HG02588 (cell line): ENCODE data around the gene SH3RF3.
"Not testable (repeated sequence)": the region's sequence is repeated elsewhere in the genome, so short reads cannot be mapped to it uniquely, and the experiment has no call there.

Experiments
- ATAC-seq: cut with Tn5 transposase; IDR thresholded peaks from one replicate; pipeline ENCODE4 v1.9.1; 2021; ENCODE audit warnings: mild to moderate bottlenecking, moderate library complexity; ENCODE audit not compliant: unreplicated experiment

SH3RF3 gene

GRCh38 chr2:109155553-109156451 is 26.8 kb downstream of the SH3RF3 start:
- no peak for ATAC-seq

GRCh38 chr2:109157563-109158105 is 28.6 kb downstream of the SH3RF3 start:
- no peak for ATAC-seq

- no peak for ATAC-seq
Measured at GRCh38 chr2:109158237-109158636, 29.2 kb downstream of the SH3RF3 start.

GRCh38 chr2:109159096-109159495 is 30.1 kb downstream of the SH3RF3 start:
- ATAC-seq, result no peak

- ATAC-seq, result no peak
Measured at GRCh38 chr2:109160714-109161440, 31.9 kb downstream of the SH3RF3 start.

GRCh38 chr2:109162367-109162766 is 33.4 kb downstream of the SH3RF3 start:
- not testable (repeated sequence) for ATAC-seq

- no peak for ATAC-seq
Measured at GRCh38 chr2:109162999-109163398, 34.0 kb downstream of the SH3RF3 start.

GRCh38 chr2:109164311-109164710 is 35.3 kb downstream of the SH3RF3 start:
- ATAC-seq, result no peak

- ATAC-seq, result no peak
Measured at GRCh38 chr2:109164739-109165221, 35.8 kb downstream of the SH3RF3 start.

GRCh38 chr2:109166811-109167210 is 37.8 kb downstream of the SH3RF3 start:
- no peak for ATAC-seq

GRCh38 chr2:109168086-109168485 is 39.1 kb downstream of the SH3RF3 start:
- no peak for ATAC-seq

GRCh38 chr2:109168716-109169115 is 39.7 kb downstream of the SH3RF3 start:
- ATAC-seq, result no peak

- ATAC-seq, result no peak
Measured at GRCh38 chr2:109170645-109171044, 41.6 kb downstream of the SH3RF3 start.

- ATAC-seq, result no peak
Measured at GRCh38 chr2:109171444-109172334, 42.7 kb downstream of the SH3RF3 start.

- no peak for ATAC-seq
Measured at GRCh38 chr2:109172556-109173105, 43.6 kb downstream of the SH3RF3 start.

- no peak for ATAC-seq
Measured at GRCh38 chr2:109173311-109174171, 44.5 kb downstream of the SH3RF3 start.

GRCh38 chr2:109174214-109174613 is 45.2 kb downstream of the SH3RF3 start:
- no peak for ATAC-seq

GRCh38 chr2:109174626-109175349 is 45.8 kb downstream of the SH3RF3 start:
- ATAC-seq, result no peak

GRCh38 chr2:109175350-109175678 is 46.3 kb downstream of the SH3RF3 start:
- ATAC-seq, result no peak
